HFFc6 (cell line): Measurements from ENCODE around the gene GBA2. TPM values are rescaled to one million over a fixed set of nuclear protein-coding genes. Genes with fewer than 3 reads are reported as not detected.

Experiments used
- DNase-seq: peaks from one replicate; pipeline ENCODE4 v3.0.0-alpha.2; 2018
- H3K27ac Mint-ChIP-seq: 2 replicates; pipeline ENCODE4 v1.8.0; 2020; ENCODE audit warnings: mild to moderate bottlenecking, mixed read lengths
- H3K27me3 Mint-ChIP-seq: 2 replicates; pipeline ENCODE4 v1.8.0; 2021; ENCODE audit warnings: mild to moderate bottlenecking, moderate library complexity, mixed read lengths; ENCODE audit not compliant: insufficient read depth
- H3K36me3 Mint-ChIP-seq: 2 replicates; pipeline ENCODE4 v1.8.0; 2021; ENCODE audit warnings: low read depth, mixed read lengths
- H3K4me1 Mint-ChIP-seq: 2 replicates; pipeline ENCODE4 v1.8.0; 2020; ENCODE audit warnings: low read depth, mixed read lengths
- H3K4me3 Mint-ChIP-seq: 2 replicates; pipeline ENCODE4 v1.8.0; 2020; ENCODE audit warnings: mild to moderate bottlenecking, moderate library complexity, mixed read lengths
- H3K9me3 Mint-ChIP-seq: 2 replicates; pipeline ENCODE4 v1.8.0; 2020; ENCODE audit warnings: mild to moderate bottlenecking, mixed read lengths
- total RNA-seq, 6 experiments: library from RNA; stranded (reverse); fragmentation: NEBNext Ultra II Directional; extraction: Animal tissue kit (Norgen Biotek cat#: 25700); gene quantifications; 2 replicates in 1 of 6; 3 replicates in 5 of 6; pipeline ENCODE4 v1.2.3, GENCODE V29; 2021
- TF ChIP-seq, protein P1 (sequence below): fragments of 200-600 bp; sonication (generic); IDR thresholded peaks from 2 replicates; pipeline ENCODE4 v1.5.0; 2021; ENCODE audit warnings: antibody characterized with exemption, mild to moderate bottlenecking

Gene GBA2
- total RNA-seq, 6 experiments from 2014 or later: 22.9 to 25.7 (median 24.0) TPM

DNA sequence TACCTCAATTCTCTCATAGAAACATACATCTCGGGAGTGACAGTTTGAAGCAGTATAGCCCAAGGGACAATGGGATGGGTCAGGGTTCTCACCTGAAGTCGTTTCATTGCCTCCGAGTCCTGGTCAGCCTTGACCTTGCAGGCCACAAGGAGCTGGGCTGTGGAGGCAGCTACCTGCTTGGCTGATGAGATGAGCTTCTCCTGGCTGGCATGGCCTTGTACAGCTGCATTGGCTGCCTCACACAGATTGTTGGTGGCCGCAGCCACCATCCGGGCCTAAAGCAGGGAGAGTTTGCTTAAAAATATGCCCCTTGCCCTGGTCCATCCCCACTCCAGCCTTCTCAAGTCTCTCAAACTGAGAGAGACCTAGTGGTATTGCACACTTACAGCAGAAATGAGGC is 50.8 kb downstream of the GBA2 start:
- no peak overlapping the region for H3K4me3 Mint-ChIP-seq
- peaks cover 31% of the 10 kb centered on the region for H3K4me1 Mint-ChIP-seq
- peaks cover 4% of the 10 kb centered on the region; the same call in 1 of the 2 replicates for H3K27me3 Mint-ChIP-seq
- H3K9me3 Mint-ChIP-seq: no peaks in the 10 kb centered on the region
- no peak for DNase-seq
- TF ChIP-seq, protein P1, sequence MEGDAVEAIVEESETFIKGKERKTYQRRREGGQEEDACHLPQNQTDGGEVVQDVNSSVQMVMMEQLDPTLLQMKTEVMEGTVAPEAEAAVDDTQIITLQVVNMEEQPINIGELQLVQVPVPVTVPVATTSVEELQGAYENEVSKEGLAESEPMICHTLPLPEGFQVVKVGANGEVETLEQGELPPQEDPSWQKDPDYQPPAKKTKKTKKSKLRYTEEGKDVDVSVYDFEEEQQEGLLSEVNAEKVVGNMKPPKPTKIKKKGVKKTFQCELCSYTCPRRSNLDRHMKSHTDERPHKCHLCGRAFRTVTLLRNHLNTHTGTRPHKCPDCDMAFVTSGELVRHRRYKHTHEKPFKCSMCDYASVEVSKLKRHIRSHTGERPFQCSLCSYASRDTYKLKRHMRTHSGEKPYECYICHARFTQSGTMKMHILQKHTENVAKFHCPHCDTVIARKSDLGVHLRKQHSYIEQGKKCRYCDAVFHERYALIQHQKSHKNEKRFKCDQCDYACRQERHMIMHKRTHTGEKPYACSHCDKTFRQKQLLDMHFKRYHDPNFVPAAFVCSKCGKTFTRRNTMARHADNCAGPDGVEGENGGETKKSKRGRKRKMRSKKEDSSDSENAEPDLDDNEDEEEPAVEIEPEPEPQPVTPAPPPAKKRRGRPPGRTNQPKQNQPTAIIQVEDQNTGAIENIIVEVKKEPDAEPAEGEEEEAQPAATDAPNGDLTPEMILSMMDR: no peak
- H3K27ac Mint-ChIP-seq: peak overlapping the region; percentile 19; the same call in 1 of the 2 replicates
- peaks cover 16% of the 10 kb centered on the region for H3K36me3 Mint-ChIP-seq

DNA sequence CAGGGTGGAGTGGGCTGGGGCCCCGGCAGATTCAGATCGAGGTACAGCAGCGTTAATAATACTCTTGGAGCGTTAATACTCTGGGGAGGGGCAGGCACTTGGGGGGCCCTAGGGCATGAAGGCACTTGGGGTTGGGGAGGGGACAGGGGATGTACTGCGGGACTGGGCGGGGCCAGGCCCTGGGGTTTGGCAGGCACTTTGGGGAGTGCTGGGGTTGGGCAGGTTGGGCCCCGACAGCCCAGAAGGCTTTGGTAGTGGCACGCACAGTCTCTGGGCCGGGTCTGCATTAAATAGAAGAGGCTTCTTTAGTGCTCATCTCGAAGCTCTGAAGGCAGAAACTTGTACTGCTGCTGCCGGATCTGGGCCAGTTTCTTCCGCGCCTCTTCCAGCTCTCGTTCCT is 51.5 kb downstream of the GBA2 start:
- Mint-ChIP-seq H3K27me3 (peaks cover 4% of the 10 kb centered on the region; the same call in 1 of the 2 replicates), H3K4me3 (no peak overlapping the region), H3K4me1 (peaks cover 31% of the 10 kb centered on the region), H3K36me3 (peaks cover 16% of the 10 kb centered on the region), H3K27ac (peak overlapping the region; percentile 19; the same call in 1 of the 2 replicates), H3K9me3 (no peaks in the 10 kb centered on the region)
- DNase-seq: no peak
- TF ChIP-seq, protein P1: no peak

DNA sequence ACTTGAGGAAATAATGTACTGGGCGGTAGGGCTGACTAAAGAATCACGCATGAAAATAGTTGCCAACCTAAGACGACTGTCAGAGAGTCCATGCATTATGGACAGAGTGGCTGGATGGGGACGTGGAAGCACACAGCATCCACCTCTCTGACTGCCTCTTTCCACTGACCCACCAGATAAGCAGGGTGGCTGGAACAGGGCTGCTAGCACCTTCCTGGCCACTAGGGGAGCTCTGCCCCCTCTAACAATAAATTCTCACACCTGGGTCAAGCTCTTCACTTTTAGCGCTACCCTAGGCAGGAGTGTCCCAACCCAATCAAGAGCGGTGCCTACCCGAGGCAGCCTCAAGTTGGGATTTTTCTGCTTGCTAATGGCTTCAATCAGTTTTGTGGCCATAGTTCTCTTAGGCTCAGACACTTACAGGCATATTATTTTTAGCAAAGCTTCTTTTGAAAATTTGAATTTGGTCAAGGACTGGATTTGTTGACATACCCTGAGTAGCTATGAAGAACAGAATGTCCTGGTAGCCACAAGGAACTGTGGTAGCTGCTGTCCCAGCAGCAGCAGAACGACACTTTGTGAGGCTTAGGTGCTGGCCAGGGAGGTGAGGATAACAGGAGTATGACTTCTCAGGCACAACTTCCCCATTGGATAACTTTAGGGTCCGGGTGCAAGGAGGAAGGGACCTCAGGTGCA is 52.4 kb downstream of the GBA2 start:
- Mint-ChIP-seq H3K4me3 (peak overlapping the region; percentile 36; the same call in 1 of the 2 replicates), H3K27me3 (peaks cover 4% of the 10 kb centered on the region; the same call in 1 of the 2 replicates), H3K27ac (peak overlapping the region; percentile 78), H3K4me1 (peaks cover 37% of the 10 kb centered on the region), H3K9me3 (no peaks in the 10 kb centered on the region), H3K36me3 (peaks cover 16% of the 10 kb centered on the region)
- TF ChIP-seq, protein P1: peak; percentile 89
- DNase-seq: no peak

DNA sequence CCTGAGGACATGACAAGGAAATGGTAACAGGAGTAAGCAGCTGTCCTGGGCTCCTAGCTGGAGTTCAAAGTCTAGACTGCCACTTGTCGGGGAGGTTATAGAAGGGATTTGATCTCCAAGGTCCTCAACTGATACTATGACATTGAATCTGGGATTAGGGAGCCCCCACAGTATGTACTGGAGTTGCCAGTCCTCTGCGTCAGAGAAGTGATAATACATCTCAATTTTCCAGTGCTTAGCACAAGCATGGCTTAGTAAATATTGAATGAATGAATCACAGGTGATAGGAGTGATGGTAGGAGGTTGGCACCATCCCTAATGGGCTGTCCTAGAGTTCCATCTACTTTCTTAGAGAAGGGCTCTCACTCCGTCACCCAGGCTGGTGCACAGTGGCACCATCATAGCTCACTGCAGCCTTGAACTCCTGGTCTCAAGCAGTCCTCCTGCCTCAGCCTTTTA is 53.1 kb downstream of the GBA2 start:
- no peak overlapping the region for H3K4me3 Mint-ChIP-seq
- H3K4me1 Mint-ChIP-seq: peaks cover 43% of the 10 kb centered on the region
- peak overlapping the region; percentile 78 for H3K27ac Mint-ChIP-seq
- peaks cover 16% of the 10 kb centered on the region for H3K36me3 Mint-ChIP-seq
- no peak for DNase-seq
- no peaks in the 10 kb centered on the region for H3K9me3 Mint-ChIP-seq
- TF ChIP-seq, protein P1: no peak
- peaks cover 9% of the 10 kb centered on the region for H3K27me3 Mint-ChIP-seq

DNA sequence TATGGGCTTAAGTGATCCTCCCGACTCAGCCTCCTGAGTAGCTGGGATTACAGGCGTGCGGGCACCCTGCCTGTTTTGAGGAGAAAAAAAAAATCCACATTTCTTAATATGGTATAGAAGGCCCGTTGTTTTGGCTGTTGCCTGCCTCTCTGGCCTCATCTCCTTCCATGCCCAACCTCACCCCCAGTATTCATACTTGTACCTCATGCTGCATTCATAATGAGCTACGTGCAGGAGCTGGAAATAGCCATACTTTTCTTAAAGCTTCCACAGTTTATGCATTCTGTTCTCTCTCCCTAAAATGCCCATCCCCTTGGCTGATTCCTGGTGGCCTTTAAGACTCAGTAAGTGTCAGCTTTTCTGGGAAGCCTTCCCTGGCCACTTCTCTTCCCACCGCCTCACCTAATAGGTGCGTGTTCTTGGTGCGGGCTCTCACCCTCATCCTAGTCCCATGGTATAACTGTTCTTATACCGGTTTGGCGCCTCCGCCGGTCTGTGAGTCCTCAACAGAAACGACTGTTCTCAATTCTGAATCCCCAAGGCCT is 57.2 kb downstream of the GBA2 start:
- Mint-ChIP-seq H3K36me3 (peaks cover 32% of the 10 kb centered on the region), H3K9me3 (no peaks in the 10 kb centered on the region), H3K27me3 (peaks cover 24% of the 10 kb centered on the region), H3K27ac (peak overlapping the region; percentile 97), H3K4me1 (peaks cover 50% of the 10 kb centered on the region), H3K4me3 (peak overlapping the region; percentile 100)
- no peak for DNase-seq
- TF ChIP-seq, protein P1: no peak
